Astrocyte (in vitro differentiated cells and primary cell): ENCODE measurements around the gene ZNF484.

Source experiments
- EZH2 ChIP-seq: IDR thresholded peaks from 2 replicates; pipeline ENCODE4 v1.6.1; 2012; ENCODE audit warnings: mild to moderate bottlenecking, low read length, inconsistent platforms; ENCODE audit not compliant: insufficient read depth
- TF ChIP-seq, protein P1 (sequence below): IDR thresholded peaks from 2 replicates; pipeline ENCODE4 v1.5.1; 2011; ENCODE audit warnings: low read depth, mild to moderate bottlenecking, inconsistent platforms, low read length, moderate library complexity; ENCODE audit not compliant: insufficient read depth

DNA sequence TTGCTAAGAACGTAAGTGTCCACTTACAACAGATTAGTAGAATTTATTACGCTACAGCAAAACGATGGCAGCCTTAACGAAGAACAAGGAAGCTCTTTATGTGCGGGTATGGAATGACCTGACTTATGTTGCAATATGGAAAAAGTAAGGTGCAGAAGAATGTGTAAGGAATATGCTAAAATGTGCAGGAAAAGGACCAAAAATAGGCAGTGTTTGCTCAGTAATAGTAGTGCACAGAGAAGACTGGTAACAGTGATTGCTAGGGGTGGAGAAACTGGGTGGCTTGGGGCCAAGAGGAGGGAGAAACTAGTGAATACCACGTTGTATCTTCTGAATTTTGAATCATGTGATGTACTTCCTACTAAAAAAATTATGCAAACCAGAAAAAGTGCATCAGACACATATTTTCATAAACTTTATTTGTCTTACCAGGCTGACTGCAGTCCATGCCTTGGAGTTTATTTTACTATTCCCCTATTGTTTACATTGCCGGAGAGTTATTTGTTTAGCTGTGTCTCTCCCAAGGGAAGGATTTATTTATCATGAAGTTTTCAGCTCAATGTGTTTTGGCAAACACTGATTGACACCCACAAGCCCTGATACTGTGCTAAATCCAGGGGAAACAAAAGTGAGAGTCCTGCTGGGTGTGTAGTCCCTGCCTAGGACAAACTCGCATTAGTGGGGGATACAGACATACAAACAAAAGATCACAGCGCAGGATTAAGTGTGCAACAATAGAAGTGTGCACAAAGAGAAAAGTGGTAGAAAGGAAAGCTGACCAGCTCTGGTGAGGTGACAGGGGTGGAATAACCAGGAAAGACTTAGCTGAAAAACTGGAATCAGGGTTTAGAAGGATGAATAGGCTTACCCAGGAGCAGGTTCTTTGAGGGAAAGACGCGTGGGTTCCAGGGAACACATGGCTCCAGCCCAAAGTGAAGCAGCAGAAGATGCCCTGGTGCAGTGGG lies 34.0 kb upstream of the ZNF484 start:
- TF ChIP-seq, protein P1, sequence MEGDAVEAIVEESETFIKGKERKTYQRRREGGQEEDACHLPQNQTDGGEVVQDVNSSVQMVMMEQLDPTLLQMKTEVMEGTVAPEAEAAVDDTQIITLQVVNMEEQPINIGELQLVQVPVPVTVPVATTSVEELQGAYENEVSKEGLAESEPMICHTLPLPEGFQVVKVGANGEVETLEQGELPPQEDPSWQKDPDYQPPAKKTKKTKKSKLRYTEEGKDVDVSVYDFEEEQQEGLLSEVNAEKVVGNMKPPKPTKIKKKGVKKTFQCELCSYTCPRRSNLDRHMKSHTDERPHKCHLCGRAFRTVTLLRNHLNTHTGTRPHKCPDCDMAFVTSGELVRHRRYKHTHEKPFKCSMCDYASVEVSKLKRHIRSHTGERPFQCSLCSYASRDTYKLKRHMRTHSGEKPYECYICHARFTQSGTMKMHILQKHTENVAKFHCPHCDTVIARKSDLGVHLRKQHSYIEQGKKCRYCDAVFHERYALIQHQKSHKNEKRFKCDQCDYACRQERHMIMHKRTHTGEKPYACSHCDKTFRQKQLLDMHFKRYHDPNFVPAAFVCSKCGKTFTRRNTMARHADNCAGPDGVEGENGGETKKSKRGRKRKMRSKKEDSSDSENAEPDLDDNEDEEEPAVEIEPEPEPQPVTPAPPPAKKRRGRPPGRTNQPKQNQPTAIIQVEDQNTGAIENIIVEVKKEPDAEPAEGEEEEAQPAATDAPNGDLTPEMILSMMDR: no peak
- no peak for TF ChIP-seq EZH2
